GDM1 (cell line): ENCODE data around the gene DGKQ.
"Not testable (repeated sequence)": the region's sequence is repeated elsewhere in the genome, so short reads cannot be mapped to it uniquely, and the experiment has no call there.

Experiments
- DNase-seq: peaks from one replicate; lab custom pipeline; 2025; lab: John Stamatoyannopoulos, UW

Gene DGKQ

DNA sequence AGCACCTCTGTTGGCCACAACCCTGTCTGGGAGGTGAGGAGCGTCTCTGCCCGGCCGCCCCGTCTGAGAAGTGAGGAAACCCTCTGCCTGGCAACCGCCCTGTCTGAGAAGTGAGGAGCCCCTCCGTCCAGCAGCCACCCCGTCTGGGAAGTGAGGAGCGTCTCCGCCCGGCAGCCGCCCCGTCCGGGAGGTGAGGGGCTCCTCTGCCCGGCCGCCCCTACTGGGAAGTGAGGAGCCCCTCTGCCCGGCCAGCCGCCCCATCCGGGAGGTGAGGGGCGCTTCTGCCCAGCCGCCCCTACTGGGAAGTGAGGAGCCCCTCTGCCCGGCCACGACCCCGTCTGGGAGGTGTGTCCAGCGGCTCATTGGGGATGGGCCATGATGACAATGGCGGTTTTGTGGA, 2.6 kb upstream of the DGKQ start:
- not testable (repeated sequence) for DNase-seq

DNA sequence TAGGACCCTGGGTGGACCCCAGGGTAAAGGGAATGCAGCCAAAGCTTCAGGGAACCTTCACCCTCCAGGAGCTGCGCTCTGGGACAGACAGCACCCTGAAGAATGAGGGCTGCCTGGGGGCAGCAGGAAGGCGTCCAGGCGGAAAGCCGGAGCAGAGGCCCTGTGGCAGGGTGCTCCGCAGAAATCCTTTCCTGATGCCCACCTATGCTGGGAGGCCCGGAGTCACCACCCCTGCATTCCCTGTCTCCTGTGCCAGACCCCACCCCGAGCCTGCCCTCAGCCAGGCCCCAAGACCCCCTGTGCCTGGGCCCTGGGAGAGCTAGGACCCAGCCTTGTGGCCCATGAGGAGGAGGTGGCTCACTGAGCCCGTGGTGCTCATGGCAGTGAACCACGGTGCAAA, 1.3 kb upstream of the DGKQ start:
- DNase-seq, result no peak

DNA sequence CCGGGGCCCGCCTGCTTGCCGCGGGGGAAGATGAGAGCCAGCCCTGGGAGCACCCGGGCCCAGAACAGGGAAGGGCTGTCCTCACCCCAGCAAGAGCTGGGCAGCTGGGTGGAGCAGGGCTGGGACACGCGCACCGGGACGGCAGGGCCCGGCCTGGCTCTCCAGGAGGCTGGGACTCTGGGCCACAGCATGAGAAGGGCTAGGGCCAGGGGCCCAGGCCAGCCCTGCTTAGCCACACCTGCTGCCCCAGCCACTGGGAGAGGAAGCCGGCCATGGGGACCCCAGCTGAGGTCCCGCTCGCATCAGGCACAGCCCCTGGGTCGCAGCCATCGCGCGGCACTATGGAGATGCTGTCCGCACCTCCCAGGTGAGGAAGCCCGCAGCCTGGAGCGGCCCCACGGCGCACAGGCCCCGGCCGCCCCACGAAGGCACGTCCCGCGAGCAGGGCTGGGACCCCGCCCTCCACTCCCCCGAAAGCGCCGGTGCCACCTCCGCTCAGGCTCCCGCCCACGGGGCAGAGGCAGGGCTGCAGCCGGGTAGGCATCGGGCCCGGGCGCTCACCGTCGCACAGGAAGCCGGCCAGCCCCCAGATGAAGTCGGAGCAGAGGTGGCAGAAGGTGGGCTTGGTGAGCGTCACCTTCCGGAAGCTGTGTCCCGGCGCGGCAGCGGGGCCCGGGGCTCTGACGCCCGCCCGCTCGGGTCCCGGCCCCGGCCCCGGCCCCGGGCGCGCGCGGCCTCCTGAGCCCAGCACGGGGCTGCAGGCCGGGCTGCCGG, 531 bp downstream of the DGKQ start:
- no peak for DNase-seq

DNA sequence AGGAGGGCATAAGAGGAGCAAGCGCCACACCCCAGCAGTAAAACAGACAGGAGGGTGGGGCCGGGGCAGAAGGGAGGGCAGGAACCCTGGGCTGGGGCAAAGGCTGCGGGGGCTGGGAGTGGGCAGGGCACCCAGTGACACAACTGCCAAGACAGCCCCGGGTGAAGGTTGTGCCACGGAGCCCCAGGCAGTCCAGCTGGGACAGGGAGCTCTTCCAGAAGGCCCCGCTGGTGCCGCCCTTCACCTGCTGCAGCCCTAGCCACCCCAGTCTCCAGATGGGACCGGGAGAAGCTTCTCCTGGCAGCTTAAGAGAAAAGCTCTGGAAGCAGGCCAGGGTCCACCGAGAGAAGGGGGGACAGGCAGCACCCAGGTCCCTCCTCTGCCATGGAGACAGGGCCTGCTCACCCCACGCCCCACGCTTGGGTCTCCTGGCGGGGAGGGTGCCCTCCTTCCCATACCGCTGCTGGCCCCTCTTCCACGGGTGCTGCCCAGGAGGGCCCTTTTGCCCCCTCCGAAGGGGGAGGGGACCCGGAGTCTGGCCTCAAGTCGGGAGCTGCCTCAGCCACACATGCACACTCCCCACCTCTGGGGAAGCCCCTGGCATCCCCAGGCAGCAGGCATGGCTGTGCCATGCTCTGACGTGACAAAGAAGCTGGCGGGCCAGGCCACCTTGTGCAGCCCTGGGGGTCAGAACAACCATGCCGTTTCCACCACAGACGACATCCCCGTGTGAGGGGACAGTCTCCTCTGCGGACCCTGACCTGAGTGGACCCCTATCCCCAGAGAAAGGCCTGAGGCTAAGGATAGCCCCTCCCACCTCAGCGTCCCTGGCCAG, 1.5 kb downstream of the DGKQ start:
- DNase-seq, result no peak

DNA sequence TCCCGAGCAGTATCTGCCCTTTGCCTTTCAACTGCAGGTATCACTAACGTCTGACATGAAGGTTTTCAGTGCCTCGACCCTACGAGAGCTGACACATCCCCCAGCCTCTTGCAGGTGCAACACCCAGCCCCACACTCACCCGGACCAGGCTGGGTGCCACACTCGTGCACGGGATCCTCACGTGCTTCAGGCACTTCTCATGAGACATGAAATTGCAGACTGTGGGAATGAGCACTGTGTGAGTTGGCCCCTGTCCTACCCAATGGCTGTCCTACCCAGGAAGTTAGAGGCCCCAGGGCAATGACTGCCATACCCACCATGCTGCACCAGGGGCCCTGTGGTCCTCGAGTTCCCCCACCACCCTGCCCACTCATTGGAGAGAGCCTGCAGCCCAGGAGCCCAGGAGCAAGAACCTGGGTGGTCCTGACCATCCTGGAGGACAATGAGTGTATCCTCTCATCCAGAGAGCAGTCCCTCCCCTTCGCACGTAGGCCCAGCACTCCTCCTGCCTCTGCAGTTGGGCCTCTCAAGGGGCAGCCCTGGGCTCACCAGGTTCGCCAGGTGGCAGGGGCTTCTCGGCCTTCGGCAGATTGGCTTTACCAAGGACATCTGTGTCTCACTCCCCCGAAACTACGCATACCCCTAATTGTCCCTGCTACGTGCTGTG, 2.4 kb downstream of the DGKQ start:
- no peak for DNase-seq

DNA sequence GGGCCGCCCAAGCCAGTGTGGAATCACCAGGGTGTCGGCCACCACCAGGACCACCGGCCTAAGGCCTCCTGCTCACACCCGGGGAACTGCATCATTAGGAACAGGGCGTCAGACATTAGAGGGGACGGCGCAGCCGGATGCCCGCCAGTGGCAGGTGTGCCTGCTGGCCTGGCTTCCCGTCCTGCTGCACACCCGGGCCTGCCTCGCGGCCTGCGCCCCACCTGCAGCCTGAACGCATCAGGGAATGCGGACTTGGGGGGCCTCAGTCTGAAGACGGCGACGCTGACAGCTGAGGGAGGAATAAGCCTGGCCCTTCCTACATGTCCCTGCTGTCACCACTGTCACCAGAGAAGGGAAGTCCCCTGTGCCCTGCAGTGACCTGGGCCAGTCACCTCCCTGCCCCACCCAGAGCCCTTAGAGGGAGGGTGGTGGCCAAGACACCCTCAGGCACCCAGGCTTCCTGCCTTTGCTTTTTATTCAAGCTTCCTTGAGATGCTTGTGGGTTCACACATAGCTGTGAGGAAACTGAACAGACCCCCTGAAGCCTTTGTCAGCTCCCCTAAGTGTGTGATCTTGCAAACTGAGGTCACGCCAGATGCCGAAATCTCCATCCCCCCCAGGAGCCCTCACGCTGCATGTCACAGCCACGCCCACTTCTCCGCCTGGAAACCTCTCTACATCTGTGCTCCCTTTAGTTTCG, 3.2 kb downstream of the DGKQ start:
- DNase-seq, result no peak

DNA sequence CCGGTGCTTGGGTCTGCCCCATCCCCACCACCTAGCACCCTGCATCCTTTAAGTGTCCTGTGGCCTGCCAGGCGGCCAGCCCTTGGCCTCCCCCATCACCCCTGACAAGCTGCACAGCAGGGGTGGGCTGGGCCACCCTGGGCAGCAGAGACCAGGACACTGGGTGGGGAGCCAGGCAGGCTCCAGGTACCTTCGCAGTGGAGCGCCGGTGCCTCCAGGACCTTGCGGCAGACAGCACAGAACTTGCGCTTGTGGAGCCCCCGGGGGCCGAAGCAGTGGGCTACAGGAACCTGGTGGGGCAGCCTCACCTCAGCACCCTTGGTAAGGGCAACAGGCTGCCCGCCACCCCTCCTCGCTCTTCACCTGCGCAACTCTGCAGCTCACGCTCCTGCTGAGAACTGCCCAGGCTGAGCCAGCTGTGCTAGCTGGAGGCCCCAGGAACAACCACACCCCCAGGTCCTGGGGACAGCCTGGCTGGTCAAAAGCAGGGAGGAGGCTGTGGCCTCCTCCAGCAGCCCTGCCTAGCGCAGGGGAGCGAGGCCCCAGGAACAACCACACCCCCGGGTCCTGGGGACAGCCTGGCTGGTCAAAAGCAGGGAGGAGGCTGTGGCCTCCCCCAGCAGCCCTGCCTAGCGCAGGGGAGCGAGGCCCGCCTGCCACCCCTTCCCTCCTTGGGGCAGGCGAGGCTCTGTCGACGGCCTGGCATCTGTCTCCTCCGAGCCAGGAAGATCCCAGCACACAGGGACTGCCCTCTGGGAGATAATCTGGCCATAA, 4.6 kb downstream of the DGKQ start:
- no peak for DNase-seq

DNA sequence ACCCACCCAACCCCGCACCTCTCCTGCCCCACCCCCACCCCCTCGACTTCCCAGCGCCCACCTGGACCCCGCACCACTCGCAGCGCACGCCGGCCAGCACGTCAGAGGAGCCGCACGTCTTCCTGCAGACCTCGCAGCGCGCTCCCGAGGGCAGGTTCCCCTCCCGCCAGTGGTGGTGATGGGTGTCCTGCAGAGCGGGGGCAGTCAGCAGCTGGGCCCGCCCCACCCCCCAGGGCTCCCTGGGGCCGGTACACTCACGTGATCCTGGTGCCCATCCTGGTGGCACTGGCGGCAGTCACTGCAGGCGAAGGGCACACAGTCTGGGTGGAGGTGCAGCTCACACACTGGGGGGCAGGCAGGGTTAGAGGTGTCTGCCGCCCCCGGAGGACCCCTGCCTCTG, 5.1 kb downstream of the DGKQ start:
- DNase-seq, result no peak

DNA sequence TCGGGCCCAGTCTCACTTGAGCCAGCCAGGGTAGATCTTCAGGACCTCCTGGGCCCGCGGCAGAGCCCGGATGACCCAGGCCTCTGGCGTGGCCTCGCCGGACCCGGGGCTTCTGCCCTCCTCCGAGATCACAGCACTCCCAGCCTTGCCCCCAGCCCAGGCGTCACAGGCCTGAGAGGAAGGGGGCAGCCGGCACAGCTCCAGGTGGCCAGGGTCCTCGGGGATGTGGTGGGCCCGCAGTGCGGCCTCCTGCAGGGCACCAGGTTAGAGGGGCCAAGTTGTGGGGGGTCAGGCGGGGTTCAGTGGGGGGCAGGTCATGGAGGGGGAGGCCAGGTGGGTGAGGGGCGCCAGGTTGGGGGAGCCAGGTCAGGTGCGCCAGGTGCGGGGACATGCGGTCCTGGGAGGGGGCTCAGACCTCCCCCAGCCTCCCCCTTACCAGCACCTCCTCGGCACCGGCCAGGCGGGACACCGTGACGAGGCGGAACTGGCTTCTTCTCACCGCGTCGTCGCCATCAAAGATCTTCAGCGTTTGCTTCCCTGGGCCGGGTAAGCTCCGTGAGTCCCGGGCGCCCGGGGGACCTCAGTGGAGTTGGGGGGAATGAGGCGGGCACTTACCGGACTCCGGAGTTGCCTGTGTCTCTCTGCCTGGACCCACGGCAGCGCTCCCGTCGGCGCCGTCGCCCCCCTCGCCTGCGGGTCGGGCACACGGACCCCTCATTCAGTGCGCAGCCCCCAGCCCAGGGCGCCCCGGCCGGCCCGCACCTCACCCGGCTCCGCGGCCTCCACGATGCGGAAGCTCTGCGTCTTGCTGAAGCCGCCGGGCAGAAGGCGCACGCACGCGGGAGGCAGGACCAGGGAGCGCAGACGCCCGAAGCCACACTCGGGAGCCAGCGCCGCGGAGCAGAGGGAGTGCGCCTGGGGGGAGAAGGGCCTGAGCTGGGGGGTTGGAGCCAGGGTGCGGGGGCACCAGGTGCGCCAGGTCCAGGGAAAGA, 6.0 kb downstream of the DGKQ start:
- no peak for DNase-seq

DNA sequence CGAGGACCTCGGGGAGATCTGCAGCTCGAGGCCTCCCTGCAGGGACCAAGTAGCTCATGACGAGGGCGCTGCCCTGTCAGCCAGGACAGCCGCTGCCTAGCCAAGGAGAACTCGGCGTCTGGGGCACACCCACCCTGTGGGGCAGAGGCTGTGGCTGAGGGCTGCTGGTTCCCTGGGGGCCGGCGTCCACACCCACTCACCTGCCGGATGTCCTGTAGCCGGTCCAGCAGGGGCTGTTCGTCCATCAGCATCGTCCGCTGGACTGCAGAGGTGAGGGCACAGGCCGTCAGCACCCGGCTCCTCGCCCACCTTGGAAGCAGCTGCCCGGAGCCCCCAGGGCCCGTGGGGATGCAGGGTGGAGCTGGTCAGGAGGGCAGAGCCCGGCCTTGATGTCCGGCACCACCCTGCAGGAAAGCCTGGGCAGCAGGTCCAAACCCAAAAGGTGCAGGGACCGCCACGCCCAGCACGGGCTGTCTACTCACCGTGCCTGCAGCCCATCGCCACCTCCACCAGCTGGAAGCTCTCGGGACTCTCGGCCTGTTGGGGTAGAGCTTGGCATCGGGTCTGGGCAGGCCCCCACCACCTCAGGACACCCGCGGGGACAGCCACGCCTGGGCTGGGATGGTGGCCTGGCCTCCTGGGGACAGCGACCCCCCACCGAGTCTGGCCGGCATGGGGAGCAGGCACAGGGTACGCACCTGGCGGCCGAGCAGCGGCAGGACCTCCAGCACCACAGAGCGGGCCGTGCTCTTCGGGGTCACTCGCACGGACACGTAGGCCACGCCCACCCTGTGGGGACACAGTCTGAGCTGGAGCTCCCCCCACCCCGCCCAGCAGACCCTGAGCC, 6.9 kb downstream of the DGKQ start:
- DNase-seq, result no peak

DNA sequence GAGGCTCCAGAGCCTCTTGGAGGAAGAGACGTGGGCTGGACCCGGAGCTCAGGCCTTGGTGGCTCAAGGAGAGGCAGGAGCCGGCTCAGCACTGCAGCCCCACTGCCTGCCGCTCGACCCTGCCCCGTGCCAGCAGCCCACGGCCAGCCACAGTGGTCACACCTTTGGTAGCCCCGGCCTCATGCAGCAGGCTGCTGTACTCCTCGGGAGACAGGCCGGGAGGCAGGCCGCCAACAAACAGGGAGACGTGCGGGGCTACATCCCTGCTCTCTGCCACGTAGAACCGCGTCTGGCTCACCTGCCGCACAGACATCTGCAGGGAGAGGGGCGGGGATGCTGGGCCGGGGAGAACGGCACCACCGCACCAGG, 7.6 kb downstream of the DGKQ start:
- no peak for DNase-seq

DNA sequence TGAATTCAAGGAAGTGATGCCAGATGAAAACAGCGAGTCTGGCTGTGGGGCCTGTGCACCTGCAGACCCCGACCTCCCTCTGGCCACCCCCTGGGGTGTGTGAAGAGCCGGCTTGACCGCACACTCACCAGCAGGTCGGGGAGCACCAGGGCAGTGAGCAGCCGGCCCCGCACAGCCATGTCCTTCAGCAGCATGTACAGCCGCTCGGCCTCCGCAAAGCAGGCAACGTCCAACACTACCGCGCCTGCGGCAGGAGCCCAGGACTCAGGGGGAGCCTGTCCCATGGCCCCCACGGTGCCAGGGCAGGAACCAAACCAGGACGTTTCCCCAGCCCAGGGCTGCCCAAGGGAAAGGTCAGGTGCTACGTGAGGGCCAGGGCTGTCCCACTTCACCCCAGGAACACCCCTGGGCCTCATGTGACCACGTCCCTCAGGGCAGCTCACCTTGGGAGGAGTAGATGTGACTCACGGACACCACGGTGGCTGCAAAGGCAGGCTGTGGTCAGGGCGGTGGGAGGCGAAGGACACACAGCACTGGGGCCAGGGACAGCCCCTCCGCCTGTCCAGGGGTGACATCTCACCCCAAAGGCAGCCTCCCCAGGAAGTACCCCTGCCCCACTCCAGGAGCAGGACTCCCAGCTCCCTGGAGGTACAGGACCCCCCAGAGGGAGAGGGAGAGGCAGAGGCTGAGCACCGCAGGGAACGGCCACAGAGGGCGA, 8.2 kb downstream of the DGKQ start:
- no peak for DNase-seq

DNA sequence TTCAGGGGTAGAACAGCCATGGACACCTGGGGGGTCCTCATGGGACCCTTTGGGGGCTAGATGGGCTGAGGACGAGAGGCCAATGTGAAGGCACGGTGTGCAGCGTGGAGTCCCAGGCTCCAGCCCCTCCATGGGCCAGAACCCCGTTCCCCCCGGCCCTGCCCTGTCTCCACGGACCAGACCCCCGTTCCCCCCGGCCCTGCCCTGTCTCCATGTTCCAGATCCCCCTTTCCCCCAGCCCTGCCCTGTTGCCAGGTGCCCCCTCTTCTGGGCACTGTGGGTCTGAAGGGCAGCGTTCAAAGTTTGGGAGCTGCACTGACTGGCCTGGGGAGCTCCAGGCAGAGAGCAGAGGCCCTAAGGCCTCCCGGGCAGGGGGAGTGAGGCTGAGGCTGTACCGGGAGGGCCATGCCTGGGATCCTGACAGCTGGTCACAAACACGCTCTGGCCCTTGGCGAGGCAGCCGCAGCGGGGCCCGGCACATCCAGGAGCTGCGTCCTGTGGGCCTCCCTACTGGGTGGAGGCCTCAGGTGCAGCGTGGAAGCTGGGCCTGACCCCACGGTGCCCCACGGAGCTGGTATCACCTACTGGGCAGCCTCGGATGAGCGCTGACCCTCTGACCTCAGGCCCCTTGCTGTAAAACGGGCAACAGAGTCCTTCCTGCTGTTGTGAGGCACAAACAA, 8.9 kb downstream of the DGKQ start:
- DNase-seq, result no peak

DNA sequence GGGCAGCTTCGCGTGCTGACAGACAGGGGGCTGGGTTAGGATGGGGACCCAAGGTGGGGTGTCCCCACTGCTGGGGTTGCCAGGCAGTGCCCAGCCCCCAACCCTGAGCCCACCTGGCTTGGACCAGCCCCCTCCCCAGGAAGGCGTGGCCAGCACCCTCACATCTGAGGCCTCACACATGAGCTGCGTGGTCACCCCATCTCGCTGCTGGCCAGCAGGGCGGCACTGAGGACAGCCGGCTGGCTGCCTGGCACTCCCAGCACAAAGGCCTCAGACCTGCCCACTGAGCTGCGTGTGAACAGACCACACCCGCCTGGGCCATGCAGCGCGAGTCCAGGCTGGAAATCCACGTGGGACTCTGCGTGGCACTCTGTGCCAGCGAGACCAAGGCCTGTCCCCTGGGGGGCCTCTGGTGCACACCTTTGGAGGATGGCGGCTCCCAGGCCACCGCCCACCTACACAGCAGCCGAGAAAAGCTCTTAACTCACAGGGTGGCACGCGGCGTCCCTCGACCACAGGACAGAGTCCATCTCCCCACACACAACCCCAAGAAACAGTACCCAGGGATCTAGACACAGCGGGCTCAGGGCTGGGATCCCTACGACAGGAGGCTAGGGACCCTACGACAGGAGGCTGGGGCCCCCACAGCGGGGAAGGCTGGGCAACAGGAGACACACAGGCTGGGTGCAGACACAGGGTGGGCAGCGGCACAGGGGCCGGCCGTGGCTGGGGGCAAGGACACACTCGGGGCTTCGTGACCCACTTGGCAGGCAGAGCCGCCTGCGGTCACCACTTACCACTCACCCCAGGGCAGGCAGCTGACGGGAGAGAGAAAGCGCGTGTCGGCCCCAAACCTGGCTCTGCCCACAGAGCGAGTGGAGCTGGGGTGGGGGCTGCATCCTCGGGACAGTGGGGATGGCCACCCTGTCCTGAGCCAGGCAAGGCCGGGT, 9.8 kb downstream of the DGKQ start:
- no peak for DNase-seq

DNA sequence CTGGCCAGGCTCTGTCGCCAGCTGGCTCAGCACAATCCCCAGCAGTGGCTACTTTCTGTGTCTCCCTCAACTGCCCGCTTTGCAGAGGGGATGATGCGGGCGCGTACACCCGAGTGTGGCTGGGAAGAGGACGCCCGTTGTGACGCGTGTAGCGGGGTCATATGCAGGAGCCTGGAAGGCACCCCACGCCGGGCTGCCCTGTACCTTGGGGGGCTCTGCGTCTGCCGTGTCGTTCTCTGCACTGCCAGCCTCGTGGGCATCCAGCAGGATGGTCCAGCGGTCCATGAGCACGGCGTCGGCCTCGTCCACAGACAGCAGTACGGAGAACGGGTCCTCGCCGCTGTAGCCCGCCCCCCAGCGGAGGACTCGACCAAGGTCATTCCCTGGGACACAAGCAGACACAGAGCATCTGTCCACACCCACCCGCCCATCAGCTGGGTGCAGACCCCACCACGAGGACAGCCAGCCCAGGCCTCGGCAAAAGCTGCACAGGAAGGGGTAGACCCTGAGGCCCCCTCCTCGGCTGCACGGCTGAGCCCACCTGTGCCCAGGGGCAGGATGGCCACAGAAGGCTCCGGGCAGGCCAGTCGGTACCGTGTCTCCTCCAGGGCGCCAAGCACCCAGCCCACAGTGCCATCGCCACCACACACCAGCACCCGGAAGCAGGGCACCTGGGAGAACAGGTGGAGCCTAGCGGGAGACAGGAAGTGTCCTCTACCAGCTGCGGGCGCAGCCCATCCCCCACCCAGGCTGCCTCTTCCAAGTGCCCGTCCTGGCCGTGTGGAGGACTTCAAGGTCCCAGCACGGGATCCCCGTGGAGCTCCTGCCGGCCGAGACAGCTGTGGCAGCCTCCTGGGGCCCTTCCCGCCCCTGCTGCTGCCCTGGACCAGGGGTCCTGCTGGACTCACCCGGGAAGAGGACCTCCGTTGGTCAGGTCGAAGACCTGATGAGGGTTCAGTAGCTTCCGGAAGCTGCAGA, 10.8 kb downstream of the DGKQ start:
- DNase-seq, result no peak
